Liver (tissue), 3 donors: ENCODE measurements around the gene PHC3.

Experiments
- CTCF ChIP-seq: fragments of 150-350 bp; IDR thresholded peaks from 2 replicates; pipeline ENCODE4 v1.5.1; 2017; ENCODE audit warnings: improper control_type of control experiment, low read depth, low read length; ENCODE audit not compliant: missing input control
- GABPA ChIP-seq, 2 donors: IDR thresholded peaks in 1 of 2; conservative IDR thresholded peaks in 1 of 2; 2 replicates each; pipeline ENCODE4 v1.6.1; 2016; ENCODE audit warnings: antibody characterized with exemption in 2 of 2, mild to moderate bottlenecking in 1 of 2, moderate library complexity in 1 of 2
- MAX ChIP-seq: IDR thresholded peaks from 2 replicates; pipeline ENCODE4 v1.6.1; 2016; ENCODE audit warnings: antibody characterized with exemption
- RAD21 ChIP-seq, 2 donors: IDR thresholded peaks; 2 replicates each; pipeline ENCODE4 v1.6.1; 2016; ENCODE audit warnings: antibody characterized with exemption in 2 of 2, mild to moderate bottlenecking in 2 of 2
- REST ChIP-seq: IDR thresholded peaks from 2 replicates; pipeline ENCODE4 v1.6.1; 2016; ENCODE audit warnings: antibody characterized with exemption, mild to moderate bottlenecking
- SP1 ChIP-seq: IDR thresholded peaks from 2 replicates; pipeline ENCODE4 v1.6.1; 2018; ENCODE audit warnings: antibody characterized with exemption, mild to moderate bottlenecking
- TAF1 ChIP-seq: conservative IDR thresholded peaks from 2 replicates; pipeline ENCODE4 v1.6.1; 2016; ENCODE audit warnings: antibody characterized with exemption, mild to moderate bottlenecking
- donor health status: healthy.
- donor health status: healthy.

- TF ChIP-seq REST (no peak), RAD21 (IDR thresholded peaks at IDR 0.05) (no peak), CTCF (no peak), TAF1 (no peak), SP1 (no peak), GABPA (IDR thresholded peaks at IDR 0.05 in 1 of 2, conservative IDR thresholded peaks at IDR 0.05 in 1 of 2) (no peak), MAX (no peak)
Observed at GRCh38 chr3:170047133-170047404, 134.5 kb downstream of the PHC3 start.
